Right lobe of liver (tissue), 4 donors: Measurements from ENCODE around the gene PTGR1.

Experiments used
- CTCF ChIP-seq, 4 donors: fragments of 200-600 bp in 3 of 4; fragments of 450-650 bp in 1 of 4; IDR thresholded peaks; one replicate each; pipeline versions ENCODE4 v1.5.1 to v1.8.0; 2016 to 2022; ENCODE audit warnings: antibody characterized with exemption in 4 of 4, mild to moderate bottlenecking in 2 of 4
- POLR2A ChIP-seq: fragments of 450-650 bp; IDR thresholded peaks from one replicate; pipeline ENCODE4 v1.6.1; 2017; ENCODE audit warnings: antibody characterized with exemption, mild to moderate bottlenecking
- donor health status: DM: no; HTN: no; CAD: no.
- donor health status: DM: no; HTN: no; CAD: no.
- donor health status: DM: no; HTN: yes; CAD: no.

- TF ChIP-seq POLR2A: no peak
- TF ChIP-seq CTCF (IDR thresholded peaks at IDR 0.05): no peak
Measured at GRCh38 chr9:111628411-111628810, 29.0 kb upstream of the PTGR1 start.
